Prostate gland (tissue), 2 donors: ENCODE data around the gene TMEM120B.

ENCODE experiments used
- CTCF ChIP-seq, 4 experiments: fragments of 200-600 bp in 2 of 4; fragments of 450-650 bp in 2 of 4; sonication (generic) in 2 of 4; IDR thresholded peaks; 1 replicate in 3 of 4; 2 replicates in 1 of 4; pipeline ENCODE4 v1.5.1; 2016 to 2019; ENCODE audit warnings: antibody characterized with exemption in 4 of 4, mild to moderate bottlenecking in 2 of 4, moderate library complexity in 2 of 4
- POLR2A ChIP-seq: fragments of 450-650 bp; IDR thresholded peaks from one replicate; pipeline ENCODE4 v1.6.1; 2016; ENCODE audit warnings: antibody characterized with exemption, mild to moderate bottlenecking
- POLR2AphosphoS5 ChIP-seq: sonication (generic); formaldehyde crosslinking; IDR thresholded peaks from one replicate; pipeline ENCODE4 v1.6.1; 2017; ENCODE audit warnings: antibody characterized with exemption

DNA sequence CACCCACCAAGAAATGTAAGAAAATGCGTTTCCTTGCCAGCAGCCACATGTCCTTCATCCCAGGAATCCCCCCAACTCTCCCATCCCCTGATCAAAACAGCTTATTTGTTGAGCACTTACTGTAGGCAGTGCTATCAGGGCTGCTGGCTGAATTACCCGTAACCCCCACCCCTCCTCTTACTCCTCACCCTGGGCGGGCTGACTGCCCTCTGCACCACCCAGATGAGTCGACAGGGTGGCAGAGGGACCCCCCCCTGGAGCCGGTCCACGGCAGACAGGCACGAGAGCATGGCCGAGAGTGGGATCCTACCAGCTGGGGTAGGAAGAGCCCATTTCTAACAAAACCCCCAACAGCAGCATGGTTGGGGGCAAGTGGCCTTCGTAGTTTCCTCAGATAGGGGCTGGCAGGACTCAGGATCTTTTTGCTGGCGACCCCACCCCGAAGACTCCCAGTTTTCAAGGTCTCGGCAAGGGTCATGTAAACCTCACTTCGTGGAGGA, 82.0 kb downstream of the TMEM120B start:
- TF ChIP-seq CTCF (IDR thresholded peaks at IDR 0.05): no peak
- TF ChIP-seq POLR2A: no peak
- no peak for TF ChIP-seq POLR2AphosphoS5
